Muscle of back (tissue), 11 donors: ENCODE data around the gene STARD10. TPM values are rescaled to one million over a fixed set of nuclear protein-coding genes. Genes with fewer than 3 reads are reported as not detected.

Experiments used
- DNase-seq, 3 donors: peaks; one replicate each; pipeline versions ENCODE4 v3.0.0 to v3.0.0-alpha.2; 2013
- polyA plus RNA-seq, 10 donors: library from polyadenylated mRNA; unstranded; fragments of 120-200 nt; gene quantifications; one replicate each; pipeline ENCODE4 v1.2.1, GENCODE V29; 2013; ENCODE audit not compliant: insufficient read length in 10 of 10

STARD10 gene
- polyA plus RNA-seq, 10 donors = 36.9 to 68.3 (median 46.8) TPM

DNA sequence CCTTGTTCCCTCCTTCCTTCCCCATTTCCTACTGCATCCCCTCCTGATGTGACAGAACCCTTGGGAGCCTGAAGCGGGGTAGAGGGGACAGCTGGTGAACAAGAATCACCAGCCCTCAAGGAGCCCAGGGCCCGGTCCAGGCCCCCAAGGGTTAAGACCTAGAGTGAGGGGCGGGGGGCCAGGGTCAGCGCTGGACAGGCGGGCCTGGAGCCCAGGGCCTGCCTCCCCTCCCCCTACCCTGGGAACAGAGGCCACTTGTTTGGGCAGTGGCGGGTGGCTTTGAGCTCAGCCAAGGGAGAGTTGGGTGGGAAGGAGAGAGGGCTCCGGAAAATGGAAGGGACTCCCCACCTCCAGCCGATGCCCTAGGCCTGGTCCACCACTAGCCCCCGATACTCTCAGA, 43.8 kb downstream of the STARD10 start:
- DNase-seq = no peak

DNA sequence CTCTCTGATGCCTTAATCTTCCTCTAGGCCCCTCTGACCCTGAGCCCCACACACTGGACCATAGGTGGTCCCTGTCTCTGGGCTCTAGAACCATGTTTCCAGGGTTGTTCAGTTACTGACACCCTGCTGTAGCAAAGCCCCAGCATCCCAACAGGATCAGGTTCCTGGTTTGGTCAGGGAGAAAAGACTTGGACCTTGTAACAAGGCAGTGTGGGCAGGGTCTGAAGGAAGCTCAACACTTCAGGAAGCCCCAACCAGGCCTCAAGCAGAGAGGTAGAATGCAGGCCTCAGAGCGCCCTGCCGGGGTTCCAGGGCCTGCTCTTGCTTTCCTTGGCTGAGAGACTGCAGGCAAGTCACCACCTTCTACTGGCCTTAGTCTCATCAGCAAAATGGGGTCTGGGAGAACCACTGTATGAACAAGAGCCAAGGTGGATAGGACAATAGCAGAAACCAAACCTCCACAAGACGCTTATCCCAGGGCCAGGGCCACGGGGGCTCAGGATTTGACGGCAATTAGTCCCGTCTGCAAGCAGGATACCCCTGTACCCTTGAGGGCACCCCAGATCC, 46.5 kb downstream of the STARD10 start:
- DNase-seq = no peak

- no peak for DNase-seq
These were observed 47.0 kb downstream of the STARD10 start for GRCh38 chr11:72746821-72747220.

DNA sequence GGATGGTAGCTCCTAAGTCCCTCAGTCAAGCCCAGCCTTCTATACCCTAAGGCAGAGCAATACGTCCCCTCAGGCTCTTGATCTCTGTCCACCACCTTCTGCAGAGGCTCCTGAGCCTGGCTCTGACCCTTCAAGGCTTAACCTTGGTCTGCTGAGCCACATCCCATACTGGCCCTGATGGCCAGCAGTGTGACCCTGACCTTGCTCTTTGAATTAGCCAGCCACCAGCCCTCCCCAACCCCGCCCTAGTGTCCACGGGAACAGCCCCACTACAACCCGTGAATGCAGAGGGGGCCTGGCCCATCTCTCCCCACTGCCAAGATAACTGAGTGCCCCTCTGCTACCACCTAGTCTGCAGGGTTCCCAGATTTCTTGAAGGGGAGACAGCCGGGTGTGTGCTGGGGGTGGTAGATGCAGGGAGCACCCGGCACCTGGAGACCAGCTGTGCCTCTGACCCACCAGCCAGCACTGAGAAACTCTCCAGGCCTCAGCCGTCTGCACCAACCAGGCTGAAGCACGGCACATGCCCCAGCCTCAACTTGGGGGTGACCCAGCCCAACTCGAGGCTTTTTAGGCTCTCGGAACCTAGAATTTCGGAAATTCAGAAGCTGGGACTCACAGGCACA, 47.8 kb downstream of the STARD10 start:
- DNase-seq = no peak

- no peak for DNase-seq
These were observed 48.3 kb downstream of the STARD10 start for GRCh38 chr11:72745511-72745910.

- DNase-seq = no peak
These were observed 49.4 kb downstream of the STARD10 start for GRCh38 chr11:72744474-72744873.

DNA sequence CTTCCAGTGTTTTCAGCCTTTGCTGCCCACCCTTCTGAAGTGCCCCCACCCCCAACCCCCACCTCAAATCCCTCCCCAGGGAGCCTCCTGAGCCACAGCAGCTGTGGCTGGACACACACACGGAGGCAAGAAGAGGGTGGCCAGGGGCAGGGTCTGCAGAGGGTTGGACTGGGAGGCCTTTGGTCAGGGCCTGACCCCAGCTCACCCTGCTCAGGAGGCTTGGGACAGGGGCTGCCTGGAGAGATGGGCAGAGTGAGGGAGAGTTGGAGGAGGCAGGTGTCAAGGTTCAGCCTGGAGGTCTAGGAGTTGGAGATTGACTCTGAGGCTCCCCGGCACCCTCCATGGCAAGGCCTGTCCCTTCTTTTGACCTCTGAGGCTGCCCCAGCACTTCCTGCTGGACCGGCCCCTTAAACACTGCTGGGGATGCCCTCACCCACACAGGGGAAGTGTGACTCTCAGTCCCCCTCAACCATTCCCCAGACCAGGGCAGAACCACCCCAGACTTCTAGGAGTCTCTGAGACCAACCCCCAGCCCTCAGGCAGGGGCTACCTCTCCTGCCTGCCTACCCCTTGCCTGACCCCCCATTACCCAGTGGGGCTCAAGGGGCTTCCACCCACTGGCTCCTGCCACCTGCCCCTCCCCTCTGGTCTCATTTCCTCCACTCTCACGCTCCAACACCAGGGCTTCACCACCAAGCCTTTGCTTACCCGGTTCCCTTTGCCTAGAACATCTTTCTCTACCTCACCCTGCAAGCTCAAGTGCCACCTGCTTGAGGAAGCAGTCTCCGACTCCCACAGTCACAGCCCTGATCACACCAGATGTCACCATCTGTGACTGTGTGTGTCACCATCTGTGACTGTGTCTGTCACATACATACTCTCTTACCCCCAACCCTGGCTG, 50.3 kb downstream of the STARD10 start:
- DNase-seq = no peak

DNA sequence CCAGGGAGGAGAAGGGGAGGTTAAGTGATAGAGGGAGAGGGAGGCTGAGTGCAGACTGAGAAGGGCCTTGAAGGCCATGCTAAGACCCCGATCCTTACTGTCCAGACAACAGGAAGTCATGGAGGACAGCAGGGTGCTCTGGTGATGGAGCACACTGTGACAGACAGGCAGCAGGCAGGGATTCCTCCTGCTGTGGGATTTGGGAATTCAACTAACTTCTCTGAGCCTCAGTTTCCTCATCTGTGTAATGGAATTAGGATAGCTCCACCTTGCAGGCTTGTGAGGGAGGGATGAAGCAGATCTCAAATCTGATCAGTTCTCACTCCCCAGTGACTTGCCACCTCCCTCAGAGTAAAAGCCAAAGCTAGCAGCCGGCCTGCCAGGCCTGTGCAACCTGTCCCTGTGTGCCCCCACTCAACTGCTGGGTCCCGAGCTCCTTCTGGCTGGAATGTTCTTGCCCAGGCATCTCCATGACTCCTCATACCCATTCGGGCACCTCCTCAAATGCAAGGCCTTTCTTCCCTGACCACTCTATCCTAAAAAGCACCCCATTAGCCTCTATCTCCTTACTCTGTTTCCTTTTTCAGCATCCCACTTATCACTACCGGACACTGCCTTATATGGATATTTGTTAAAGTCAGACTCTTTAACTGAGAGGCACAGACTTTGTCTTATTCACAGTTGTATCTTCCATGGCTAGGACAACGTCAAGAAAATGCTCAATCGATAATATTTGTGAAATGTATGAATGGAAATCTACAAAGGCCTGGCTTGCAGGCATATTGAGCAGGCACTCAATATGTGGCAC, 51.1 kb downstream of the STARD10 start:
- no peak for DNase-seq

- no peak for DNase-seq
These were observed 51.9 kb downstream of the STARD10 start for GRCh38 chr11:72741849-72742512.

DNA sequence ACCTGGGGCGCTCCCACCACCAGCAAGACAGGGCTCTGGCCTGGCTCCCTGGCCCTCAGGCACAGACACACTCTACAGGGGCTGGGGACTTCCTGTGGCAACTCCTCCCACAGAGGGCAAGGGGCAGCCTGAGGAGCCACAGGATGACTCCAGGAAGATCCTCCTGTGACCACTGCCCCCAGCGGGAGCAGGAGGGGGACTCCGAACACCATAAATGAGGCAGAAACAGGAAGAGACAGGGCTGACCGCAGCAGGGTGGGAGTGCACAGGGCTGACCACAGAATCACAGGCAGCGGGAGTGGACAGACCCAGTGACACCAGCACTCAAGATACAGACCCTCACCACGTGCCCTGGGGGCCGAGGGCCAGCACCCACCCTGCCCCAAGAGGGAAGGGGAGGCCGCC, 52.4 kb downstream of the STARD10 start:
- no peak for DNase-seq

- no peak for DNase-seq
These were observed 53.1 kb downstream of the STARD10 start for GRCh38 chr11:72740562-72741428.

GRCh38 chr11:72740060-72740424, 53.8 kb downstream of the STARD10 start:
- DNase-seq = no peak

DNA sequence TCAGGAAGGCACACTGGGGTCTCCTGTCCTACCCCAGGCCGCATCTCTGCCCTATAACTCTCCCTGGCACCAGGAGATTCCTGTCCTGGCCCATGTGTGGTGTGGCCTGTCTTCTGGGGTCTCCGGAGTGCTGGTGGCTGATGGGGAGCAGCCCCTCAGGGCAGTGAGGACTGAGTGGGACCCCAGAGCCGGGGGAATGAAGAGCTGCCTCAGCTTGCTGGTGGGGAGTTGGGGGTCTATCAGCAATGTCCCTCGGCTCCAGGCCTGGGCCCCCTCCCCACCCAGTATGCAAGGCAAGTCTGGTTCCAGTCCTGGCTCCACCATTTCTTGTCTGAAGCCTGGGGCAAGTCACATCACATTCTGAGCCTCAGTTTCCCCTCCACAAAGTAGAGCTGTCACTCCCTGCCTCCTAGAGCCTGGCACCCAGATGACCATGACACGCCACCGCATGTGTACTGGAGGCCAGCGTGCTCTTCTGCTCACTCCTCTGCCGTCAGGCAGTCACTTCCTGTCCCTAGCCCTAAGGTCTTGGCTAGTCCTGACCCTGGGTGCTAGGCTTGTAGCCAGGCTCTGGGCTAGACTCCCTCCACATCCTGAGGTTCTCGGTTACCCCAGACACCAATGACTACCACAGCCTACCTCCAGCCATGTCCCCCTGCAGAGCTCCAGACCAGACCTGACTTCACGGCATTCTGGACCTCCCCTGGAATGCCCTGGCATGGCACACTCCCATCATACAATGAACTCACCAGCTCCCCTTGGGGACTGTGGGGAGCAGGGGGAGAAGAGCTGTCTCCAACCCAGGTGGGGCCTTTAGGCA, 54.4 kb downstream of the STARD10 start:
- no peak for DNase-seq

DNA sequence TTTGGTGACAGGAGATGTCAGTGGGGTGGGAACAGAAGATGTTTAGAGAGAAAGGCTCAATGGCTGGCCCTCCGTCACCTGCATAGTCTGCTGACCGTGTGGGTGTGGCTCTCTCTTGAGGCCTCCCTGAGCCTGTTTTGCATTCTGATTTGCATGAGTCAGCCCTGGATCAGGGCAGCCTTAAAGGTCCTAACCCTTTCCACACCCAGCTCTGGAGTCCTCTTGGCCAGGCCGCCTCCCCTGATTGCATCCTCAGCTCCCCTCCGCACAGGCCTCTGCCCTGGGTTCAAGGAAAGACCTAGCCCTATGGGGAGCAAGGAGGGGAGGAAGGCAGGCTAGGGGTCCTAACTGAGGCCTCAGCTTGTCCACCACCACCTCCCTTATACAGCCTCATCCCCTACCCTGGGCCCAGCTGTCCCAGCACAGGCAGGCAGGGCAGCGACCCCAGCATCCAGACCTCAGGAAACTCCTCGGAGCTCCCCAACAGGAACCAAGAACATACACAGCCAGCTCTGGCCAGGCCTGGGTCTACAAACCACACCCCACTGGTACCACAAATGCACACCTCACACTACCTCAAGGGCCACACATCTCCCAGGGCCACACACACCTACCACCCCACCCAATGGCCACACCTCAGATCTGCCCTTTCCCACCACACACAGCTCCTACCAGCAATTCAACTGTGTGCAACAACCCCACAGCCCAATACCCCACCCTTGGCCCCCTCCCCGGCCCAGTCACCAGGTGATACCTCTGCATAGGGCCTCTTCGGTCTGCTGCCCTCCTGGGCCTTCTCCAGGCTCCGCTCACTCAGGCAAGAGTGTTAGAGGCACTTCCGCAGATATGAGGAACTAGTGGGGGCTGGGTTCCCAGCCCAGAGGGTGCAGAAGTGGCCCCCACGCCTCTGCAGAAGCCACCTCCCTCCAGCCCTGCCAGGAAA, 55.4 kb downstream of the STARD10 start:
- no peak for DNase-seq

- no peak for DNase-seq
These were observed 56.5 kb downstream of the STARD10 start for GRCh38 chr11:72737336-72737735.

DNA sequence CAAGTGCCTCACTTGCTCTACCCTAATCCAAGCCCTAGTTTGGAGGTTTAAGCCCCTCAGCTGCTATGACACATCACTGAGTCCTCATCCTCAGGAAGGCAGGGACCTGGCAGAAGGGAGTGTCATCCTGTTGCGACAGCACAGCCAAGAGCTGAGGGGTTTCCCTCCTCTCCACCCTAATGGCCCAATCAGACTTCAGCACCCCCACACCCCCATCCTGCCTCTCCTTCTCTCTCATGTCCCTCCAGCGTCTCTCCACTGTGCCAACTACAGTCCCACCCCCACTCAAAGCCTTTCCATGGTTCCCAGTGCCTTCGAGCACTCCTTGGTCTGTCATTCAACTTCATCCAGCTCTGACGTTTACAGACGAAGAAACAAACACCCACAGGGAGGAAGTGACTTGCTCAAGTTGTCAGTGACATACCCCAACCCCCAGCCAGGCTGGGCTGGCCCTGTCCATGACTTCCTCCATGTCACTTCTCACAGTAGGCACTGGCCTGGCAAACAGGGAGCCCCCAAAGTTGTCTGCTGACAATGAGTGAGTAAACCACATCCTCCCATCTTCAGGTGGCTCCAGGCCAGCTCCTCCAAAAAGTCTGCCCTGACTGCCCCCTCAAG, 57.3 kb downstream of the STARD10 start:
- peak in 1 of 3 donors; percentile 55 for DNase-seq

GRCh38 chr11:72735495-72736027, 58.3 kb downstream of the STARD10 start:
- DNase-seq = no peak

- DNase-seq = no peak
These were observed 61.5 kb downstream of the STARD10 start for GRCh38 chr11:72732329-72732728.
